ENCODE measurements around the gene EHMT1.

DNA sequence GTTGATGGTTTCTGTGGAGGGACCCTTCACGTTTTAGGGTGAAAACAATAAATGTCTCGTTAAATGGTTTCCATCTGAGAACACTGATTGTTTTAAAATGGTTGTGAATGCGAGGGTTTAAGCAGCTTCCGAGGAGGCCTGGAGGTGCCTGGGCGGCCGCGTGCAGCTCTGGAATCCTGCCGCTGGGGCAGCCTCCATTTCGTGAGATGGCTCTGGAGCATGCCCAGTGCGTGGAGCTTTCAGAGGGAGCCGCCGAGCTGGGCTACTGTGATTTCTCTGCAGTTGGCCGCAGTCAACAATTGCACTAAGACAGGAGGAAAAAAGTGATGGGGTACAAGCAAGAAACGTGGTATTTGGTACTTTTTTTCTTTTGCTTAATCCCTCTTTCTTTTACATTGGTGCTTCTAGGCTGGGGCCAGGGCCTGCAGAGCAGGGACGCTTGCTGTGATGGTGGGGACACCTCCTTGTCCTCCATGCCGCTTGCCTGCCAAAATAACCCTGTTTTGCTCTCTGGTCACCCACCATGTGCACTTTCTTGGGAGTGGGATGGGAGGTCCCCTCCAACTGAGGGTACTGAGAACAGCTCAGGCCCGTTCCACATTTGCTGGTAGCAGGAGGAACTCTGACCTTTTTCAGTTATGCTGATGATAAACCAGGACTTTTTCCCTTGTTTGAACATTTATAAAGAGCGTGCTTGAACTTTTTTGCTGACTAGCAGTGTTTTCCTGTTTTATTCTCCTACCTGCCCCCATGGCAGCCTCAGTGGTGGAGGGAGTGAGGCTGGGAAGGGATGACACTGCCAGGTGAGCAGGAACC lies 47.1 kb downstream of the EHMT1 start:
- TF ChIP-seq POLR2AphosphoS5 (IDR thresholded peaks at IDR 0.05; ENCODE audit: low read depth, low read length) (no peak), TAF1 (IDR thresholded peaks at IDR 0.05; ENCODE audit: borderline replicate concordance, insufficient read depth, low read length) (no peak)
- TF ChIP-seq, protein P1, sequence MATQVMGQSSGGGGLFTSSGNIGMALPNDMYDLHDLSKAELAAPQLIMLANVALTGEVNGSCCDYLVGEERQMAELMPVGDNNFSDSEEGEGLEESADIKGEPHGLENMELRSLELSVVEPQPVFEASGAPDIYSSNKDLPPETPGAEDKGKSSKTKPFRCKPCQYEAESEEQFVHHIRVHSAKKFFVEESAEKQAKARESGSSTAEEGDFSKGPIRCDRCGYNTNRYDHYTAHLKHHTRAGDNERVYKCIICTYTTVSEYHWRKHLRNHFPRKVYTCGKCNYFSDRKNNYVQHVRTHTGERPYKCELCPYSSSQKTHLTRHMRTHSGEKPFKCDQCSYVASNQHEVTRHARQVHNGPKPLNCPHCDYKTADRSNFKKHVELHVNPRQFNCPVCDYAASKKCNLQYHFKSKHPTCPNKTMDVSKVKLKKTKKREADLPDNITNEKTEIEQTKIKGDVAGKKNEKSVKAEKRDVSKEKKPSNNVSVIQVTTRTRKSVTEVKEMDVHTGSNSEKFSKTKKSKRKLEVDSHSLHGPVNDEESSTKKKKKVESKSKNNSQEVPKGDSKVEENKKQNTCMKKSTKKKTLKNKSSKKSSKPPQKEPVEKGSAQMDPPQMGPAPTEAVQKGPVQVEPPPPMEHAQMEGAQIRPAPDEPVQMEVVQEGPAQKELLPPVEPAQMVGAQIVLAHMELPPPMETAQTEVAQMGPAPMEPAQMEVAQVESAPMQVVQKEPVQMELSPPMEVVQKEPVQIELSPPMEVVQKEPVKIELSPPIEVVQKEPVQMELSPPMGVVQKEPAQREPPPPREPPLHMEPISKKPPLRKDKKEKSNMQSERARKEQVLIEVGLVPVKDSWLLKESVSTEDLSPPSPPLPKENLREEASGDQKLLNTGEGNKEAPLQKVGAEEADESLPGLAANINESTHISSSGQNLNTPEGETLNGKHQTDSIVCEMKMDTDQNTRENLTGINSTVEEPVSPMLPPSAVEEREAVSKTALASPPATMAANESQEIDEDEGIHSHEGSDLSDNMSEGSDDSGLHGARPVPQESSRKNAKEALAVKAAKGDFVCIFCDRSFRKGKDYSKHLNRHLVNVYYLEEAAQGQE (IDR thresholded peaks at IDR 0.05; ENCODE audit: insufficient read depth in 1 of 2, low read depth in 2 of 2, low read length in 2 of 2): no peak
